PC-3 (cell line): ENCODE measurements around the gene KLHL25. TPM values are rescaled to one million over a fixed set of nuclear protein-coding genes. Genes with fewer than 3 reads are reported as not detected.

Experiments used
- ATAC-seq: fragments of 200-7000 bp; cut with Tn5 transposase; 2 replicates; pipeline ENCODE4 v1.9.1; 2020; ENCODE audit warnings: mild to moderate bottlenecking, moderate library complexity
- BruUV-seq: library from RNA; stranded (reverse); fragments of 400-500 nt; replicated peaks from 2 replicates; lab custom pipeline; 2021; lab: Mats Ljungman, UMichigan
- CTCF ChIA-PET: fragments of 300-600 bp; sonication (Branson Sonifier 250); formaldehyde crosslinking; loops from one replicate; lab custom pipeline; 2022; ENCODE audit warnings: antibody characterized with exemption; lab: Charles Lee
- POLR2A ChIA-PET: fragments of 300-600 bp; sonication (Branson Sonifier 250); formaldehyde crosslinking; loops from one replicate; lab custom pipeline; 2022; ENCODE audit warnings: antibody characterized with exemption; ENCODE audit not compliant: unreplicated experiment; lab: Charles Lee
- DNase-seq: peaks from one replicate; pipeline ENCODE4 v3.0.0-alpha.2; 2015
- H2AFZ ChIP-seq: fragments of 300-600 bp; sonication (generic); 2 replicates; pipeline ENCODE4 v1.6.0; 2016; ENCODE audit warnings: antibody characterized with exemption, low read length
- H3F3A ChIP-seq: fragments of 300-600 bp; sonication (generic); one replicate; pipeline ENCODE4 v1.6.0; 2017; ENCODE audit warnings: antibody characterized with exemption, low read length, control low read depth, mild to moderate bottlenecking; ENCODE audit not compliant: unreplicated experiment
- H3K27ac ChIP-seq: fragments of 300-600 bp; sonication (generic); 2 replicates; pipeline ENCODE4 v1.5.1; 2016; ENCODE audit warnings: mild to moderate bottlenecking, low read length
- H3K27me3 ChIP-seq: fragments of 300-600 bp; sonication (generic); 2 replicates; pipeline ENCODE4 v1.6.1; 2016; ENCODE audit warnings: low read length, mixed read lengths
- H3K36me3 ChIP-seq: fragments of 300-600 bp; sonication (generic); 2 replicates; pipeline ENCODE4 v1.6.1; 2016; ENCODE audit warnings: low read depth, mixed run types, low read length, mixed read lengths
- H3K4me1 ChIP-seq: fragments of 300-600 bp; sonication (generic); 2 replicates; pipeline ENCODE4 v1.5.1; 2016; ENCODE audit warnings: low read length; ENCODE audit not compliant: insufficient read depth
- H3K4me2 ChIP-seq: fragments of 300-600 bp; sonication (generic); 2 replicates; pipeline ENCODE4 v1.6.0; 2016; ENCODE audit warnings: low read length
- H3K4me3 ChIP-seq: fragments of 300-600 bp; sonication (generic); 2 replicates; pipeline ENCODE4 v1.5.1; 2016; ENCODE audit warnings: mild to moderate bottlenecking, low read length, mixed read lengths
- H3K79me2 ChIP-seq: fragments of 300-600 bp; sonication (generic); 2 replicates; pipeline ENCODE4 v1.6.1; 2017; ENCODE audit warnings: low read length, mixed read lengths
- H3K9ac ChIP-seq: fragments of 300-600 bp; sonication (generic); 2 replicates; pipeline ENCODE4 v1.6.0; 2016; ENCODE audit warnings: mild to moderate bottlenecking, low read length
- H3K9me2 ChIP-seq: fragments of 300-600 bp; sonication (generic); replicated peaks from 2 replicates; pipeline ENCODE4 v1.6.1; 2016; ENCODE audit warnings: mixed run types, low read length, mixed read lengths
- H3K9me3 ChIP-seq: fragments of 300-600 bp; sonication (generic); 2 replicates; pipeline ENCODE4 v1.6.1; 2016; ENCODE audit warnings: low read length, mixed read lengths
- H4K20me1 ChIP-seq: fragments of 300-600 bp; sonication (generic); 2 replicates; pipeline ENCODE4 v1.6.1; 2016; ENCODE audit warnings: low read length, mixed read lengths
- EZH2 ChIP-seq: fragments of 300-600 bp; sonication (generic); IDR thresholded peaks from one replicate; pipeline ENCODE4 v1.6.1; 2017; ENCODE audit warnings: antibody characterized with exemption, mild to moderate bottlenecking, low read length; ENCODE audit not compliant: unreplicated experiment
- EZH2phosphoT487 ChIP-seq: fragments of 300-600 bp; sonication (generic); IDR thresholded peaks from 2 replicates; pipeline ENCODE4 v1.6.1; 2018; ENCODE audit warnings: mild to moderate bottlenecking, antibody characterized with exemption, low read length, borderline replicate concordance
- intact Hi-C: fragments of 100-400 bp; cut with micrococcal nuclease; formaldehyde crosslinking; loops from 2 replicates; pipeline ENCODE4 v1.9.0; 2023
- total RNA-seq: library from RNA; depleted of rRNA; stranded (reverse); fragments of >200 nt; gene quantifications from 2 replicates; pipeline ENCODE4 v1.2.3, GENCODE V29; 2014
- TF ChIP-seq, protein P1 (sequence below): fragments of 300-600 bp; sonication (generic); conservative IDR thresholded peaks from 2 replicates; pipeline ENCODE4 v1.5.1; 2017; ENCODE audit warnings: antibody characterized with exemption, low read depth, mild to moderate bottlenecking, low read length

KLHL25 gene
- total RNA-seq, 1 experiment from 2014 or later, result 7.2 TPM

DNA sequence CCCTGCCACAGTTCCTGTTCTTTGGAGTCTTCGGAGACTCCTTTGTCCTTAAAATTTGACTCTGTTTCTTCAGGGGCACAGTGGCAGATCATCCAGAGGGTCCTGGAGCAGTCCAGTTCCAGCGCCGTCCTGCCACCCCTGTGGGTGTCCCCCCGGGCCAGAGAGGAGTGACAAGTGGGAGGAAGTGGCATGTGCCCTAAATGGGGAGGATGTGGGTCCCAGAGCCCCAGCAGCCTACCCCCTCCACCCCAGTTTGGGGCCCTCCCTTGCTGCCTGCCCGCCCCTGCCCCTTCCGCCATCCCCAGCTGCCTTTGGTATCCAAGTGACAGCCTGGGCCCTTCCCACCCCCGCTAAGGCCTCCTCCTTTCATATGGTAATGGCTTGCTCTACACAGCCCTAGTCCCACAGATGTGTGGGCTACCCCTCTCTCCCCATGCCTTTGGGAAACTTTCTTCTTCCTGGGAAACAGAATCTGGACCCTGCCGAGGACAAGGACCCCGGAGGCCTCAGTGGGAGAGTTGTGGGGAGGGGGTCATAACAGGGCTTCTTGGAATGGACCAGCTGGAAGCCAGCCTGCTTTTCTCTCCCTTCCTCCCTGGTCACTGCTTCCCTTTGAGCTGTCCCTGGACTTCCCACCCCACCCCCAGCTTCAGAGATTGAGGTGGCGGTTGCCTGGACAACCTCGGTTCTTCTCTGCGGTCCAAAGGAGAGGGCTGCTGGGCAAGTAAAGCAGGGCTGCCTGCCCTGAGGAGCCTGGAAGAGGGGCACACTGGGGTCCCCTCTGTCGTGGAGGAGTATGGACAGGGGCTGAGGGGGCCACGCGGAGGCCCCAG lies 43.2 kb downstream of the KLHL25 start:
- no peak overlapping the region for H2AFZ ChIP-seq
- no peaks in the 10 kb centered on the region for H3K9me3 ChIP-seq
- ChIA-PET POLR2A (no interaction called here), CTCF (no interaction called here)
- BruUV-seq, result no TSS peak
- intact Hi-C loops, result no loop called here
- no peaks in the 10 kb centered on the region for H3F3A ChIP-seq
- H3K4me1 ChIP-seq, result no peaks in the 10 kb centered on the region
- TF ChIP-seq EZH2 (no peak), EZH2phosphoT487 (no peak)
- TF ChIP-seq, protein P1, sequence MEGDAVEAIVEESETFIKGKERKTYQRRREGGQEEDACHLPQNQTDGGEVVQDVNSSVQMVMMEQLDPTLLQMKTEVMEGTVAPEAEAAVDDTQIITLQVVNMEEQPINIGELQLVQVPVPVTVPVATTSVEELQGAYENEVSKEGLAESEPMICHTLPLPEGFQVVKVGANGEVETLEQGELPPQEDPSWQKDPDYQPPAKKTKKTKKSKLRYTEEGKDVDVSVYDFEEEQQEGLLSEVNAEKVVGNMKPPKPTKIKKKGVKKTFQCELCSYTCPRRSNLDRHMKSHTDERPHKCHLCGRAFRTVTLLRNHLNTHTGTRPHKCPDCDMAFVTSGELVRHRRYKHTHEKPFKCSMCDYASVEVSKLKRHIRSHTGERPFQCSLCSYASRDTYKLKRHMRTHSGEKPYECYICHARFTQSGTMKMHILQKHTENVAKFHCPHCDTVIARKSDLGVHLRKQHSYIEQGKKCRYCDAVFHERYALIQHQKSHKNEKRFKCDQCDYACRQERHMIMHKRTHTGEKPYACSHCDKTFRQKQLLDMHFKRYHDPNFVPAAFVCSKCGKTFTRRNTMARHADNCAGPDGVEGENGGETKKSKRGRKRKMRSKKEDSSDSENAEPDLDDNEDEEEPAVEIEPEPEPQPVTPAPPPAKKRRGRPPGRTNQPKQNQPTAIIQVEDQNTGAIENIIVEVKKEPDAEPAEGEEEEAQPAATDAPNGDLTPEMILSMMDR, result no peak
- H3K9me2 ChIP-seq, result no peaks in the 10 kb centered on the region
- no peak overlapping the region for H3K9ac ChIP-seq
- ATAC-seq, result no peak
- H3K4me3 ChIP-seq, result no peak overlapping the region
- no peaks in the 10 kb centered on the region for H4K20me1 ChIP-seq
- DNase-seq, result no peak
- peaks cover 4% of the 10 kb centered on the region for H3K36me3 ChIP-seq
- no peak overlapping the region for H3K27ac ChIP-seq
- no peaks in the 10 kb centered on the region for H3K79me2 ChIP-seq
- H3K27me3 ChIP-seq, result no peaks in the 10 kb centered on the region
- H3K4me2 ChIP-seq, result no peak overlapping the region

DNA sequence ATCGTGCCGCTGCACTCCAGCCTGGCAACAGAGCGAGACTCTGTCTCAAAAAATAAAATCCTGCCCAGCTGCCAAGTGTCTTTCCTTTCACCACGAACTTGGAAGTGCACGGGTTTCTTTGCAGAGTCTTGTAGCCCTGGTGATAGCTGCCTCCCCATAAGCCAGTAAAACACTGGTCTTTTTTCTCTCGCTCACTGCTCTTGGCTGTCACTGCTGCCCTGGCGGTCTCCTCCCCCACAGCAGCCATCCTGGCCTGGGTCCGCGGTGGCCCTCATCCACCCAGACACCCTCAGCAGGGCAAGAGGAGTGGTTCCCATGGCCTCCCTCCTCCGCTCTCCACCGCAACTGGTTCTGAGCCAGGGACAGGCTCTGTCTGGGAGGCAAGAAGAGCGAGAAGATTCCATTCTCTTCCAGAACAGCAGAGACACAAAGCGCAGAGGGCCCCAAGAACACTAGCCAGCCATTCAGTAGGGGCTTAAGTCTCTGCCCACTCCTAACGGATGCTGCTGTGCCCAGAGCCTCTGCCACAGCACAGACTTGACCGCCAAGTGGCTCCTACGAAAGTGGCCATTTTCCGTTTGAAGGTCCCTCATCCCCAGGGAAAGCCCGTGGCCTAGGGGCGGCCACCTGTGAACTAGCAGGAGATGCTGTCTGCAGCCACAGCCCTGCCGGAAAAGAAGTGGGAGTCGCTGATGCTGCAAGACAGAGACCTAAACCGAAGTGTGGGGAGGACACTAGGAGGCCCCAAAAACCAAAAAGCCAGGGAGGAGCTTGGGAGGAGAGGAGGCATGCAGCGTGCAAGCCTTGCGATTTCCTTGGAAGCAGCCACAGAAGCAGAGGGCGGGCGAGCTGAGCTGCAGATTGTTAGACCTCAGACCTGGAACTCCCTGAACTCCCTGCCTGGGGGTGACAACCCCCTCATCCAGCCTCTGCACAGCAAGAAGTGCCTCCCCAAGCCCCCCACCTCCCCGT lies 44.1 kb downstream of the KLHL25 start:
- intact Hi-C loops, result no loop called here
- no peak overlapping the region for H3K9ac ChIP-seq
- no TSS peak for BruUV-seq
- DNase-seq (no peak), ATAC-seq (no peak)
- CTCF ChIA-PET, result no interaction called here
- peaks cover 6% of the 10 kb centered on the region for H3K36me3 ChIP-seq
- no peaks in the 10 kb centered on the region for H3K9me3 ChIP-seq
- H3K27me3 ChIP-seq, result no peaks in the 10 kb centered on the region
- no peak overlapping the region for H3K4me2 ChIP-seq
- no peak overlapping the region for H3K4me3 ChIP-seq
- H4K20me1 ChIP-seq, result no peaks in the 10 kb centered on the region
- POLR2A ChIA-PET, result no interaction called here
- no peaks in the 10 kb centered on the region for H3K4me1 ChIP-seq
- H2AFZ ChIP-seq, result no peak overlapping the region
- H3F3A ChIP-seq, result no peaks in the 10 kb centered on the region
- H3K79me2 ChIP-seq, result no peaks in the 10 kb centered on the region
- TF ChIP-seq, protein P1, result no peak
- no peak for TF ChIP-seq EZH2
- no peak for TF ChIP-seq EZH2phosphoT487
- H3K9me2 ChIP-seq, result no peaks in the 10 kb centered on the region
- no peak overlapping the region for H3K27ac ChIP-seq
